ENCODE data around the gene C2CD3. TPM values are rescaled to one million over a fixed set of nuclear protein-coding genes. Genes with fewer than 3 reads are reported as not detected.

Gene C2CD3
- total and polyA plus RNA-seq, 10 of the 15 experiments (the other 5 are each of a cell fraction or from before 2014, with no cell fraction given) = 2.3 to 24.0 (median 16.3) TPM

GRCh38 chr11:74024261-74025029, 146.4 kb downstream of the C2CD3 start:
- intact Hi-C loops (cut with micrococcal nuclease; ENCODE audit: unreplicated experiment) (loop anchor here (5.0 kb wide), 1 partner anchor 42 kb away; the partner anchor contains the start of gene UCP2), in situ Hi-C loops (cut with MboI) (no loop called here)
- Histone ChIP-seq H3K27me3 (replicated peaks in 1 of 2; ENCODE audit: control insufficient read depth in 2 of 2, insufficient read depth in 2 of 2, low read length in 1 of 2) (no peaks in the 10 kb centered on the region), H3K4me3 (no peak overlapping the region), H3K9ac (ENCODE audit: control insufficient read depth, insufficient read depth, low read length) (no peak overlapping the region), H2AFZ (ENCODE audit: control insufficient read depth, low read depth, low read length) (no peak overlapping the region), H4K20me1 (ENCODE audit: control insufficient read depth, insufficient read depth) (no peaks in the 10 kb centered on the region), H3K27ac (ENCODE audit: control insufficient read depth, insufficient read depth) (no peak overlapping the region), H3K9me3 (replicated peaks; ENCODE audit: control insufficient read depth, insufficient read depth, low read length) (no peaks in the 10 kb centered on the region), H3K4me1 (ENCODE audit: control insufficient read depth, insufficient read depth, low read length) (peaks cover 19% of the 10 kb centered on the region), H3K36me3 (ENCODE audit: control insufficient read depth in 2 of 2, insufficient read depth in 2 of 2, low read length in 1 of 2) (peaks cover 0 to 1% of the 10 kb centered on the region in 2 experiments; a peak in 1 of 4 replicates), H3K79me2 (ENCODE audit: control insufficient read depth, insufficient read depth, low read length) (no peaks in the 10 kb centered on the region), H3K4me2 (ENCODE audit: control insufficient read depth, insufficient read depth) (no peak overlapping the region)
- WGBS (ENCODE audit: insufficient coverage, insufficient replicate concordance, low lambda C conversion rate, missing lambda C conversion rate) = 94% methylated on average over 2 of the region's 2 CpGs
- SMC1A ChIA-PET (ENCODE audit: uncharacterized antibody, unreplicated experiment) = no interaction called here
- POLR2A ChIA-PET = interaction anchor here (0.5 kb wide), 1 partner anchor 30 kb away, joined by 4 read pairs; no protein-coding TSS in a partner anchor
- BruUV-seq (replicated peaks) = no TSS peak
- ATAC-seq (no peak), FAIRE-seq (no peak), DNase-seq (ENCODE audit: low read depth, low spot score) (no peak)
- CTCF ChIA-PET = no interaction called here
- RAD21 ChIA-PET (ENCODE audit: unreplicated experiment) = no interaction called here
- TF ChIP-seq NR2C1 (IDR thresholded peaks at IDR 0.05) (no peak), BHLHE40 (IDR thresholded peaks at IDR 0.05; ENCODE audit: borderline replicate concordance in 1 of 2, low read depth in 2 of 2, low read length in 1 of 2) (no peak)
- TF ChIP-seq, protein P1, sequence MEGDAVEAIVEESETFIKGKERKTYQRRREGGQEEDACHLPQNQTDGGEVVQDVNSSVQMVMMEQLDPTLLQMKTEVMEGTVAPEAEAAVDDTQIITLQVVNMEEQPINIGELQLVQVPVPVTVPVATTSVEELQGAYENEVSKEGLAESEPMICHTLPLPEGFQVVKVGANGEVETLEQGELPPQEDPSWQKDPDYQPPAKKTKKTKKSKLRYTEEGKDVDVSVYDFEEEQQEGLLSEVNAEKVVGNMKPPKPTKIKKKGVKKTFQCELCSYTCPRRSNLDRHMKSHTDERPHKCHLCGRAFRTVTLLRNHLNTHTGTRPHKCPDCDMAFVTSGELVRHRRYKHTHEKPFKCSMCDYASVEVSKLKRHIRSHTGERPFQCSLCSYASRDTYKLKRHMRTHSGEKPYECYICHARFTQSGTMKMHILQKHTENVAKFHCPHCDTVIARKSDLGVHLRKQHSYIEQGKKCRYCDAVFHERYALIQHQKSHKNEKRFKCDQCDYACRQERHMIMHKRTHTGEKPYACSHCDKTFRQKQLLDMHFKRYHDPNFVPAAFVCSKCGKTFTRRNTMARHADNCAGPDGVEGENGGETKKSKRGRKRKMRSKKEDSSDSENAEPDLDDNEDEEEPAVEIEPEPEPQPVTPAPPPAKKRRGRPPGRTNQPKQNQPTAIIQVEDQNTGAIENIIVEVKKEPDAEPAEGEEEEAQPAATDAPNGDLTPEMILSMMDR (IDR thresholded peaks at IDR 0.05 in 2 of 3, conservative IDR thresholded peaks at IDR 0.05 in 1 of 3; ENCODE audit: control insufficient read depth in 2 of 3, extremely low read depth in 1 of 3, insufficient read depth in 1 of 3, low read depth in 3 of 3, low read length in 3 of 3) = no peak

DNA sequence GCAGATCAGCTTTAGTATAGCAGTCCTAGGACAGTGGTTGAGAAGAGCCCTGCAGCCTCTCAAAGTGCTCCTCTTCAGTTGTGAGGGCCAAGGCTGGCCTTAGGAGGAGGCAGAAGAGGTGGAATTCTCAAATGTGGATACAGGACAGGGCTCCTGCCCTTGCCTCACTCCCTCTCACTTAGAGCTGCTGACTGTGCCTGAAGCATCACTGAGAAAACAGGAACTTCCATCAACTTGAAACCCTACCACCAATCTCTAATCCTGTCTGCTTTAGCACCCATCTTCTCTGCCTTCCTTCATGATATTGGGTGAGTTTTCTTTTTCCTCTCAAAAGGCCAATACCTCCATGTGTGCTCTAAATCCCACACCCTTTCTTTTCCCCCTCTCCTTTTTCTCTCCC, 147.5 kb downstream of the C2CD3 start:
- in situ Hi-C loops (cut with MboI) (no loop called here), intact Hi-C loops (cut with micrococcal nuclease; ENCODE audit: unreplicated experiment) (loop anchor here (5.0 kb wide), 1 partner anchor 41 kb away; the partner anchor contains the start of gene UCP2)
- no peak for FAIRE-seq
- no peaks in the 10 kb centered on the region for H3K9me3 ChIP-seq (replicated peaks; ENCODE audit: control insufficient read depth, insufficient read depth, low read length)
- no peak for DNase-seq (ENCODE audit: low read depth, low spot score)
- SMC1A ChIA-PET (ENCODE audit: uncharacterized antibody, unreplicated experiment) = no interaction called here
- CTCF ChIA-PET = no interaction called here
- H3K4me1 ChIP-seq (ENCODE audit: control insufficient read depth, insufficient read depth, low read length) = peaks cover 21% of the 10 kb centered on the region
- H3K9ac ChIP-seq (ENCODE audit: control insufficient read depth, insufficient read depth, low read length) = no peak overlapping the region
- POLR2A ChIA-PET = interaction anchor here (0.6 kb wide), 1 partner anchor 171 kb away, joined by 3 read pairs; no protein-coding TSS in a partner anchor
- TF ChIP-seq HDAC6 (IDR thresholded peaks at IDR 0.05; ENCODE audit: unreplicated experiment) (no peak), RAD21 (IDR thresholded peaks at IDR 0.05; ENCODE audit: insufficient read depth, low read depth, low read length) (no peak), EZH2 (IDR thresholded peaks at IDR 0.05; ENCODE audit: borderline replicate concordance, control insufficient read depth, low read depth, low read length) (no peak), TBL1XR1 (IDR thresholded peaks at IDR 0.05; ENCODE audit: low read depth, low read length) (no peak), MEF2A (IDR thresholded peaks at IDR 0.05; ENCODE audit: insufficient read depth, low read depth, low read length) (no peak)
- no peak overlapping the region for H2AFZ ChIP-seq (ENCODE audit: control insufficient read depth, low read depth, low read length)
- ATAC-seq = no peak
- TSS peak; percentile 50 for BruUV-seq (replicated peaks)
- no peaks in the 10 kb centered on the region for H3K27me3 ChIP-seq (replicated peaks in 1 of 2; ENCODE audit: control insufficient read depth in 2 of 2, insufficient read depth in 2 of 2, low read length in 1 of 2)
- H3K4me2 ChIP-seq (ENCODE audit: control insufficient read depth, insufficient read depth) = no peak overlapping the region
- H3K79me2 ChIP-seq (ENCODE audit: control insufficient read depth, insufficient read depth, low read length) = no peaks in the 10 kb centered on the region
- H3K27ac ChIP-seq (ENCODE audit: control insufficient read depth, insufficient read depth) = no peak overlapping the region
- H3K4me3 ChIP-seq = no peak overlapping the region
- no peaks in the 10 kb centered on the region for H4K20me1 ChIP-seq (ENCODE audit: control insufficient read depth, insufficient read depth)
- peaks cover 0 to 1% of the 10 kb centered on the region in 2 experiments; a peak in 1 of 4 replicates for H3K36me3 ChIP-seq (ENCODE audit: control insufficient read depth in 2 of 2, insufficient read depth in 2 of 2, low read length in 1 of 2)
- RAD21 ChIA-PET (ENCODE audit: unreplicated experiment) = no interaction called here
